ENCODE data around the gene RMRP.

RMRP gene

GRCh38 chr9:35696520-35697215 lies 38.8 kb upstream of the RMRP start:
- Histone ChIP-seq H3K9ac (ENCODE audit: low read depth, low read length) (no peak overlapping the region), H3K9me3 (ENCODE audit: insufficient read depth, low read length, severe bottlenecking) (no peaks in the 10 kb centered on the region), H3K27me3 (ENCODE audit: insufficient read depth, low read length, poor library complexity) (no peaks in the 10 kb centered on the region), H3K27ac (ENCODE audit: low read length) (no peak overlapping the region; the same call in 1 of the 2 replicates), H3K4me3 (ENCODE audit: low read depth in 1 of 2, low read length in 2 of 2) (no peak overlapping the region), H3K4me1 (ENCODE audit: insufficient read depth, low read length) (peaks cover 1% of the 10 kb centered on the region), H3K79me2 (ENCODE audit: insufficient read depth, low read length) (no peaks in the 10 kb centered on the region), H2AFZ (ENCODE audit: low read depth, low read length) (no peak overlapping the region), H3K36me3 (ENCODE audit: insufficient read depth, low read length) (peaks cover 60% of the 10 kb centered on the region), H4K20me1 (ENCODE audit: insufficient read depth, low read length) (no peaks in the 10 kb centered on the region), H3K4me2 (ENCODE audit: insufficient read depth, low read length) (no peak overlapping the region)
- peak; percentile 49 for DNase-seq
- TF ChIP-seq EZH2 (IDR thresholded peaks at IDR 0.05; ENCODE audit: borderline replicate concordance, low read depth, low read length, severe bottlenecking): no peak
- peak; percentile 86 for TF ChIP-seq CTCF (IDR thresholded peaks at IDR 0.05; ENCODE audit: borderline replicate concordance, extremely low read depth, low read length, poor library complexity, severe bottlenecking)
- ATAC-seq (ENCODE audit: insufficient read depth, low read depth): peak; percentile 82

GRCh38 chr9:35695943-35696401 lies 38.2 kb upstream of the RMRP start:
- no peak overlapping the region for H3K4me3 ChIP-seq (ENCODE audit: low read depth in 1 of 2, low read length in 2 of 2)
- H4K20me1 ChIP-seq (ENCODE audit: insufficient read depth, low read length): no peaks in the 10 kb centered on the region
- H3K4me1 ChIP-seq (ENCODE audit: insufficient read depth, low read length): peaks cover 8% of the 10 kb centered on the region
- no peak overlapping the region for H2AFZ ChIP-seq (ENCODE audit: low read depth, low read length)
- H3K27ac ChIP-seq (ENCODE audit: low read length): no peak overlapping the region
- H3K27me3 ChIP-seq (ENCODE audit: insufficient read depth, low read length, poor library complexity): no peaks in the 10 kb centered on the region
- no peak overlapping the region for H3K4me2 ChIP-seq (ENCODE audit: insufficient read depth, low read length)
- no peaks in the 10 kb centered on the region for H3K79me2 ChIP-seq (ENCODE audit: insufficient read depth, low read length)
- no peaks in the 10 kb centered on the region for H3K9me3 ChIP-seq (ENCODE audit: insufficient read depth, low read length, severe bottlenecking)
- H3K9ac ChIP-seq (ENCODE audit: low read depth, low read length): no peak overlapping the region
- DNase-seq: no peak
- no peak for ATAC-seq (ENCODE audit: insufficient read depth, low read depth)
- H3K36me3 ChIP-seq (ENCODE audit: insufficient read depth, low read length): peaks cover 53% of the 10 kb centered on the region
- no peak for TF ChIP-seq EZH2 (IDR thresholded peaks at IDR 0.05; ENCODE audit: borderline replicate concordance, low read depth, low read length, severe bottlenecking)
- TF ChIP-seq CTCF (IDR thresholded peaks at IDR 0.05; ENCODE audit: borderline replicate concordance, extremely low read depth, low read length, poor library complexity, severe bottlenecking): no peak

- Histone ChIP-seq H3K4me2 (ENCODE audit: insufficient read depth, low read length) (peak overlapping the region; percentile 82; the same call in 1 of the 2 replicates), H3K9me3 (ENCODE audit: insufficient read depth, low read length, severe bottlenecking) (no peaks in the 10 kb centered on the region), H3K27ac (ENCODE audit: low read length) (peak overlapping the region; percentile 82)
Observed at GRCh38 chr9:35691757-35692301, 34.0 kb upstream of the RMRP start.

More at GRCh38 chr9:35691757-35692301, 34.0 kb upstream of the RMRP start:
- Histone ChIP-seq H3K9ac (ENCODE audit: low read depth, low read length) (no peak overlapping the region; the same call in 1 of the 2 replicates), H3K4me3 (ENCODE audit: low read depth in 1 of 2, low read length in 2 of 2) (no peak overlapping the region), H3K4me1 (ENCODE audit: insufficient read depth, low read length) (peaks cover 30% of the 10 kb centered on the region), H2AFZ (ENCODE audit: low read depth, low read length) (no peak overlapping the region; the same call in 1 of the 2 replicates), H4K20me1 (ENCODE audit: insufficient read depth, low read length) (no peaks in the 10 kb centered on the region), H3K79me2 (ENCODE audit: insufficient read depth, low read length) (peaks cover 5% of the 10 kb centered on the region), H3K27me3 (ENCODE audit: insufficient read depth, low read length, poor library complexity) (no peaks in the 10 kb centered on the region), H3K36me3 (ENCODE audit: insufficient read depth, low read length) (peaks cover 24% of the 10 kb centered on the region)
- TF ChIP-seq EZH2 (IDR thresholded peaks at IDR 0.05; ENCODE audit: borderline replicate concordance, low read depth, low read length, severe bottlenecking): no peak
- TF ChIP-seq CTCF (IDR thresholded peaks at IDR 0.05; ENCODE audit: borderline replicate concordance, extremely low read depth, low read length, poor library complexity, severe bottlenecking): no peak
- DNase-seq (no peak), ATAC-seq (ENCODE audit: insufficient read depth, low read depth) (no peak)

Data from DND-41 (cell line).